ENCODE data around the gene ZBTB7A.

- TF ChIP-seq CTCF (conservative IDR thresholded peaks at IDR 0.05; ENCODE audit: low read length) (no peak), EZH2phosphoT487 (IDR thresholded peaks at IDR 0.05; ENCODE audit: borderline replicate concordance) (no peak)
Observed at GRCh38 chr19:4016903-4017638, 49.6 kb downstream of the ZBTB7A start.

All from Loucy (cell line).